Adipose tissue (tissue), 3 donors: ENCODE data around the gene HLA-DRB5. TPM values are rescaled to one million over a fixed set of nuclear protein-coding genes. Genes with fewer than 3 reads are reported as not detected.
"Not testable (repeated sequence)": the region's sequence is repeated elsewhere in the genome, so short reads cannot be mapped to it uniquely, and the experiment has no call there.

Source experiments
- H3K27ac ChIP-seq: one replicate; pipeline ENCODE4 v1.5.1; 2013; ENCODE audit warnings: low read depth, low read length
- WGBS, 3 donors: extraction: QIAGEN DNeasy Blood & Tissue Kit; methylation state at CpG; one replicate each; pipeline ENCODE4 v1.1.7; 2013; 5-methylcytosine and 5-hydroxymethylcytosine counted together
- polyA plus RNA-seq, 3 donors: library from polyadenylated mRNA; stranded (reverse); fragments of 200-250 nt; gene quantifications; one replicate each; pipeline ENCODE4 v1.2.3, GENCODE V29; 2013
- donor health status: healthy with polysubstance abuse.
- donor health status: Bipolar disorder and iron deficiency.
- donor health status: healthy.

HLA-DRB5 gene
- 1 to 10 TPM in 2 of 3 donors, under 1 TPM in 1; 0.67 to 1.4 (median 1.0) TPM for polyA plus RNA-seq

DNA sequence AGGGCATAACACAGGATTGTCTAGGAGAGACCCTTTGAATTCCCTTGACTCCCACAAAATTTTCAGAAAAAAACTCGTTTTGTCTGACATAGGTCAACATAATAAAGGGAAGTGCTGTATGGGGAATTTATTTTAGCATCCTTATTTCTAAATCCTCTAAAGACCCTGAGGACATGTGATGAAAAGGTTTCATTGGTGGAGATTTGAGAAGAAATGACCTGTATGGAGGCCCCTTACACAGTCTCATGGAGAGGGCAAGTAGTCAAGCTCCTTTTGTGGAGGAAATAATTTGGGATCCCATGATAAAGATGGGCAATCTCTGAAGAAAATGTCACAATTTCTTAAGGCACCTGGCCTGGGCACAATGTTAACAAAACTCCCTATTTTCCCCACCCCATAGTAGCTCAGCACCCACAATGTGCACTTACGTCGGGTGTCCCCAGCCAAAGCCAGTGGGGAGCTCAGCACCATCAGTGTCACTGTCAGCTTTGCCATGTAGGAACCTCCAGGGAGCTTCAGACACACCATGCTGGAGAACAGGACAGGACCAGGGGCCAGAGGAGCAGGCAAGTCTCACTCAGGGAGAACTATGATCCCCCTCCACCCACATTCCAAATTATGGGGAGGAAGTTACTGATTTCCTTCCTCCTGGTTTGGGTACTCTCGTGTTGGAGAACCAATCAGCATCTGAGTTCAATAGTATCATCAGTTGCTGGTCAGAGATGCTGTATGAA, at the start of gene HLA-DRB5:
TSS of gene HLA-DRB5 (minus strand) at position 591 of the 734 bp plus-strand sequence. CDS start at position 528, 63 bp downstream.
- WGBS, 3 donors = 23 to 29% (median 23%) methylated on average over 3 of the region's 4 CpGs

DNA sequence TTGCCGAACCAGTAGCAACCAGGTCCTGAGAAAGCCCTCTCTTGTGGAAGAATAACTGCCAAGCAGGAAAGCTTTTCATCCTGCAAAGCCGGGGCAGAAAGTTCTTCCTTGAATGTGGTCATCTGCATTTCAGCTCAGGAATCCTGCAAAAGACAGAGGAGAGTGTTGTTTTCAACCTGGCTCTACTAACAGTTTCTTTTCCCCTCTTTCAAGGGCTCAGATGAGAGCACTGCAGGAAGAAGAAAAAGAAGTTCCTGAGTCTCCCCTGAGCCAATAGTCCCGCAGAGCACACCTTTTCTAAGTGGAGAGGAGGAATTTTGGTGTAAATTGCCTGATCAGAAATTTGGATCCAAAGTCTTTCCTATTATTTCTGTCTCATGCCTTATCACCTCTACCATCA, 48.9 kb upstream of the HLA-DRB5 start:
- no peak overlapping the region for H3K27ac ChIP-seq
- 0 to 15% (median 0%) methylated on average over 2 to 3 of the region's 3 CpGs for WGBS, 3 donors

More for the DNA sequence above, at the start of gene HLA-DRB5:
- H3K27ac ChIP-seq = no peak within 1 kb of the TSS

- 13 to 35% (median 22%) methylated on average over 5 of the region's 5 CpGs for WGBS, 3 donors
- H3K27ac ChIP-seq = not testable (repeated sequence)
Observed at GRCh38 chr6:32577493-32577892, 47.4 kb upstream of the HLA-DRB5 start.

DNA sequence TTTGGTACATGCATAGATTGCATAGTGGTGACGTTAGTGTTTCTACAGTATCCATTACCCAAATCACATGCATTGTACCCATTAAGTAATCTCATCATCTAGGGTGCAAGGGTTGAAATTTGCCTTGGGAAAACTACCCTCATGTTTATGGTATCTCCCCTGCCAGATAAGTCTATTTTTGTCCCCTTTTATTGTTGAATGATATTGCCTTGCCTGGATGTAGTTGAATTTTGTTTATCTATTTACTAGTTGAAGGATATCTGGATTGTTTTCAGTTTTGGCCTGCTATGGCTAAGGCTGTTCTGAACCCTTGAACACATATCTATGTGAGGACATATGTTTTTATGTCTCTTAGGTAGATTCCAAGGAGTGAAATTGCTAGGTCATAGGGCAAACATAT, 46.2 kb upstream of the HLA-DRB5 start:
- WGBS, 3 donors = 72 to 86% (median 80%) methylated on average over 1 of the region's 1 CpG
- H3K27ac ChIP-seq = no peak overlapping the region

- 14 to 32% (median 27%) methylated on average over 2 to 4 of the region's 4 CpGs for WGBS, 3 donors
- no peak overlapping the region for H3K27ac ChIP-seq
Observed at GRCh38 chr6:32570363-32570905, 40.3 kb upstream of the HLA-DRB5 start.

DNA sequence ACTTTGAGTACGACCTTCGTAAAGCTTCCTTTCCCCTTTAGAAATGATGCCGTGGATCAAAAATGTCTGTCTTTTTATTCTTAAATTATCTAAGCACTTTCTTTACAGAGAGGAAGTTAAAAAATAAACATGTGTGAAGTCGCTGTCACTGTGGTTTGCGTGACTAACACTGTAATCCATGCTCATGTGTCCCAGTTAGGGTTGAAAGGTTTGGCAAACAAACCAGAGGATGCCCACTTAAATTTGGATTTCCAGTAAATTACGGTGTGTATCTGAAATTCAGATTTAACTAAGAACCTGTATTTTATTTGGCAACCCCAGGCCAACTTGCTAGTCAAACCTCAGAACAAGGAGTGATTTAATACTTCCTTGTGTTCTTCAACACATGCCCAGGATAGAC, 38.5 kb upstream of the HLA-DRB5 start:
- 0 to 40% (median 0%) methylated on average over 4 to 6 of the region's 6 CpGs for WGBS, 3 donors
- H3K27ac ChIP-seq = no peak overlapping the region

- 42 to 52% (median 48%) methylated on average over 2 to 8 of the region's 8 CpGs for WGBS, 3 donors
- no peak overlapping the region for H3K27ac ChIP-seq
Observed at GRCh38 chr6:32566957-32567356, 36.9 kb upstream of the HLA-DRB5 start.

DNA sequence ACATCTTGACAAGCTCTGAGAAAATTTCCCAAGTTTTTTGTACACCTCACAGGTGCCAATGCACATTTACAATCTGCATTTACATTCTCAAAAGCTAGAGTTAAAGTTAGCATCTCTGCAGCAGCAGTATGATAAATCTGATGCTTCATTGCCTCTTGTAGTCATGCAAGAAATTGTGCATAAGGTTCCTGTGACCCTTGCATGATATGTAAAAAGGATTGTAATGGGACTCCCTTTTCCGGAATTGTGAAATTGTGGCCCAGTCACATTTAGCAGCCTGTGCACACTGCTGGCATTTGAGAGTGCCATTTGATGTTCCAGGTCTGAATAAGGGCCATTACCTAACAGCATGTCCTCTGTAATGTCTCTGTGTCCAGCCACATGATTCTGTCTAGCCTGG, 35.4 kb upstream of the HLA-DRB5 start:
- no peak overlapping the region for H3K27ac ChIP-seq
- WGBS, 3 donors = 92% methylated on average over 1 of the region's 1 CpG; no CpG with 5 or more reads in 2 of the 3 donors

DNA sequence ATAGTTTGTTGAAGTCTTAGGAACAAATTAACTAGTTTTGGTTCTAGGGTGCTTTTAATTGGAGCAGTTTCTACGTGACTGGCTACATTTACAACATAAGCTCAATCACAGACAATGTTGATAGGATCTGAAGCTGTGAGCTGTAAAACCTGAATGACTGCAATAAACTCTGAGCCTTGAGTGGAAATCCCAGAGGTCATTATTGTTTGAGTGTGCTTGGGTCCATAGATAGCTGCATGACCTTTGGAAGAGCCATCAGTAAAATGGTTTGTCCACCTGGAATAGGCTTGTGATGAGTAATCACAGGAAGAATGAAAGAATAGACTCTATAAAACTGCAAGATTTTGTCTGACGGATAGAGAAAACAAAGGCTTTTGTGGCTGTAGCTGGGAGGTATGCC, 32.9 kb upstream of the HLA-DRB5 start:
- H3K27ac ChIP-seq = no peak overlapping the region
- 52% methylated on average over 2 of the region's 2 CpGs; no CpG with 5 or more reads in 2 of the 3 donors for WGBS, 3 donors

GRCh38 chr6:32559747-32560146, 29.7 kb upstream of the HLA-DRB5 start:
- 79% methylated on average over 7 of the region's 7 CpGs; no CpG with 5 or more reads in 2 of the 3 donors for WGBS, 3 donors

DNA sequence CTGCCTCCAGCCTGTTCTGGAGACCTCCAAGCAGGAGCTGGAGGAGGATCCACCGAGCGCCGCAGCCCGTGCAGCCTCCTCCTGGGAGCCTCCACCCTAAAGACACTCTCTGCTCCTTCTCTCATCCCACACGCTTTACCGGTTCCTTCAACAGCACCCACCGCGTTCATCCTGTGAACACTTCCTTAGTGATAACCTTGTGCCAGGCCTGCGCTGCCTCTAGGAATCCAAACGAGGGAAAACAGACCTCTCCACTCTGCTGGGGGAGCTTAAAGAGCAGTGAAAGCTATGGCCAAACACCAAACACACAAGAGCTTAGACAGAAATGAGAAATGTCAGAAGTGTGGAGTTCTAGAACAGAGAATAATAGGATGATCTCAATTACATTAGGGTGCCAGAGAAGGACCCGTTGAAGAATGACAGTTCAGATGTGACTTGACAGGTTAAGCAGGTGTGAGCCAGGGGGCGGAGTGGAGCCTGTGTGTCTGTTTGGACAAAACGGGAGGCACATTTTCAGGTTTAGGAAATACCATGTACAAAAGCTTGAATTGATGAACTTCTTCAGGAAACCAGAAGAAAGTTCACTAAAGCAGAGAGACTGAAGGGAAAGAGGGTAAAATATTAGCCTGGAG, 28.5 kb upstream of the HLA-DRB5 start:
- 19 to 35% (median 31%) methylated on average over 9 to 11 of the region's 13 CpGs for WGBS, 3 donors

More at GRCh38 chr6:32559747-32560146, 29.7 kb upstream of the HLA-DRB5 start:
- H3K27ac ChIP-seq = no peak overlapping the region

GRCh38 chr6:32554116-32554965, 24.3 kb upstream of the HLA-DRB5 start:
- WGBS, 3 donors = 49 to 65% (median 55%) methylated on average over 7 to 8 of the region's 9 CpGs
- H3K27ac ChIP-seq = no peak overlapping the region

More for the DNA sequence above, 28.5 kb upstream of the HLA-DRB5 start:
- H3K27ac ChIP-seq = no peak overlapping the region

DNA sequence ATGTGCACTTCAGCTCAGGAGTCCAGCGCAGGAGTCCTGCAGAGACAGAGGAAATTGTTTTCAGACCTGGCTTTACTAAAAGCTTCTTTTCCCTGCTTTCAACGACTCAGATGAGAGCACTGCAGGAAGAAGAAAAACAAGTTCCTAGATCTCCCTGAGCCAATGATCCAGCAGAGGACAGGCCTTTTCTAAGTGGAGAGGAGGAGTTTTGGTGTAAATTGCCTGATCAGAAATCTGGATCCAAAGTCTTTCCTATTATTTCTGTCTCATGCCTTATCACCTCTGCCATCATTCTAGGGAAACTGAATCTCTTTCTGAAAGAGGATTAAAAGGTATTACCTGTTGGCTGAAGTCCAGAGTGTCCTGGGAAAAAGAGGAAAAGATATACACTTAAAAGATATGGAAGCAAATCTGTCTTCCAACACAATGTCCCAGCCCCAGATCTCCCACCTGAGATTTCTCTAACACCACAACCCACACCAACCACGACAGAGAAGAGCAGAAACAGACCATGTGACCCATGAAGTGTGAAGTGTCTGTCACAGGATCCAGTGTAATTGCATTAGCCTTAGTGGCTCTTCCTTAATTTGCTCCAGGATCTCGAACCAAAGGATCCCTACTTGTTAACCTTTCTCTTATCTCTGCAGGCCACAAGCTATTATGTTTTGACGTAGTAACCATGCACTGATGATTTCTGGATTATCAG, 23.1 kb upstream of the HLA-DRB5 start:
- 12 to 44% (median 36%) methylated on average over 4 to 5 of the region's 5 CpGs for WGBS, 3 donors
- no peak overlapping the region for H3K27ac ChIP-seq

- WGBS, 3 donors = 16 to 40% (median 16%) methylated on average over 4 to 5 of the region's 5 CpGs
- no peak overlapping the region for H3K27ac ChIP-seq
Observed at GRCh38 chr6:32551410-32551809, 21.3 kb upstream of the HLA-DRB5 start.

DNA sequence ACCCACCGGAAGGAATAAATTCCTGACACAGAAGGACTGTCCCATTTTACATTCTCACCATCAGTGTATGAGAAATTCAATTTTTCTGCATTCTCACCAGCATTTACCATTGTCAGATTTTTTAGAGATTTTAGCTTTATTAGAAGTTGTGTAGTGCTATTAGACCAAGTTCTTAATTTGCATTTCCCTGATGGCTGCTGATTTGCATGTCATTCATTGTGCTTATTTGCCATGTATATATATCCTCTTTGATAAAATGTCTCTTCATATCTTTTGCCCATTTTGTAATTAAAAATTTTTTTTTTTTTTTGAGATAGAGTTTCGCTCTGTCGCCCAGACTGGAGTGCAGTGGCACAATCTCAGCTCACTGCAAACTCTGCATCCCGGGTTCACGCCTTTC, 9.8 kb upstream of the HLA-DRB5 start:
- no peak overlapping the region for H3K27ac ChIP-seq
- 21 to 86% (median 70%) methylated on average over 1 to 5 of the region's 5 CpGs for WGBS, 3 donors

- 0% methylated on average over 1 to 3 of the region's 3 CpGs for WGBS, 3 donors
- H3K27ac ChIP-seq = not testable (repeated sequence)
Observed at GRCh38 chr6:32530431-32530793, 325 bp upstream of the HLA-DRB5 start.

- WGBS, 3 donors = 0% methylated on average over 1 of the region's 19 CpGs; no CpG with 5 or more reads in 2 of the 3 donors
- no peak overlapping the region for H3K27ac ChIP-seq
Observed at GRCh38 chr6:32522302-32523047, 7.6 kb downstream of the HLA-DRB5 start.
